Astrocyte (in vitro differentiated cells and primary cell): ENCODE results near the gene GALNT7. TPM values are rescaled to one million over a fixed set of nuclear protein-coding genes. Genes with fewer than 3 reads are reported as not detected.

Experiments used
- DNase-seq: peaks from one replicate; pipeline ENCODE4 v3.0.0-alpha.2; 2010; ENCODE audit warnings: low read depth
- FAIRE-seq: peaks from 2 replicates; lab custom pipeline; 2011; peaks lifted over from hg19 to GRCh38; lab: Jason Lieb, UNC
- H2AFZ ChIP-seq: 2 replicates; pipeline ENCODE4 v1.6.0; 2012; ENCODE audit warnings: low read depth, low read length, inconsistent platforms
- H3K27ac ChIP-seq: 2 replicates; pipeline ENCODE4 v1.5.1; 2011; ENCODE audit warnings: low read depth, low read length, inconsistent platforms
- H3K27me3 ChIP-seq: 2 replicates; pipeline ENCODE4 v1.6.0; 2011; ENCODE audit warnings: low read length, inconsistent platforms; ENCODE audit not compliant: insufficient read depth
- H3K36me3 ChIP-seq: 2 replicates; pipeline ENCODE4 v1.5.1; 2011; ENCODE audit warnings: low read length, inconsistent platforms; ENCODE audit not compliant: insufficient read depth
- H3K4me1 ChIP-seq: 2 replicates; pipeline ENCODE4 v1.5.1; 2011; ENCODE audit warnings: low read length, inconsistent platforms; ENCODE audit not compliant: insufficient read depth
- H3K4me2 ChIP-seq: 2 replicates; pipeline ENCODE4 v1.6.0; 2012; ENCODE audit warnings: low read length, inconsistent platforms
- H3K4me3 ChIP-seq: 2 replicates; pipeline ENCODE4 v1.5.1; 2011; ENCODE audit warnings: low read depth, mild to moderate bottlenecking, low read length, inconsistent platforms; ENCODE audit not compliant: insufficient read depth
- H3K79me2 ChIP-seq: 2 replicates; pipeline ENCODE4 v1.6.0; 2012; ENCODE audit warnings: mild to moderate bottlenecking, low read length, inconsistent platforms; ENCODE audit not compliant: insufficient read depth
- H3K9ac ChIP-seq: 2 replicates; pipeline ENCODE4 v1.6.0; 2012; ENCODE audit warnings: mild to moderate bottlenecking, low read length, inconsistent platforms
- H3K9me3 ChIP-seq: 2 replicates; pipeline ENCODE4 v1.5.1; 2012; ENCODE audit warnings: low read depth, mild to moderate bottlenecking, low read length, inconsistent platforms; ENCODE audit not compliant: insufficient read depth
- H4K20me1 ChIP-seq: 2 replicates; pipeline ENCODE4 v1.6.0; 2012; ENCODE audit warnings: low read length, inconsistent platforms; ENCODE audit not compliant: insufficient read depth
- H3K27ac Mint-ChIP-seq: one replicate; pipeline ENCODE4 v1.8.0; 2021; ENCODE audit warnings: mild to moderate bottlenecking, mixed read lengths; ENCODE audit not compliant: unreplicated experiment
- H3K27me3 Mint-ChIP-seq: one replicate; pipeline ENCODE4 v1.8.0; 2021; ENCODE audit warnings: low read depth, mixed read lengths; ENCODE audit not compliant: unreplicated experiment
- H3K36me3 Mint-ChIP-seq: one replicate; pipeline ENCODE4 v1.8.0; 2021; ENCODE audit warnings: low read depth, mixed read lengths; ENCODE audit not compliant: unreplicated experiment
- H3K4me1 Mint-ChIP-seq: one replicate; pipeline ENCODE4 v1.8.0; 2021; ENCODE audit warnings: low read depth, mixed read lengths; ENCODE audit not compliant: unreplicated experiment
- H3K4me3 Mint-ChIP-seq: one replicate; pipeline ENCODE4 v1.8.0; 2021; ENCODE audit warnings: mild to moderate bottlenecking, moderate library complexity, mixed read lengths; ENCODE audit not compliant: unreplicated experiment
- H3K9me3 Mint-ChIP-seq: one replicate; pipeline ENCODE4 v1.8.0; 2021; ENCODE audit warnings: mild to moderate bottlenecking, mixed read lengths; ENCODE audit not compliant: unreplicated experiment
- CTCF ChIP-seq: IDR thresholded peaks from 2 replicates; pipeline ENCODE4 v1.5.1; 2011; ENCODE audit warnings: low read depth, mild to moderate bottlenecking, inconsistent platforms, low read length, moderate library complexity; ENCODE audit not compliant: insufficient read depth
- EZH2 ChIP-seq: IDR thresholded peaks from 2 replicates; pipeline ENCODE4 v1.6.1; 2012; ENCODE audit warnings: mild to moderate bottlenecking, low read length, inconsistent platforms; ENCODE audit not compliant: insufficient read depth
- total RNA-seq: library from RNA; stranded (reverse); gene quantifications from 2 replicates; pipeline ENCODE4 v1.2.1, GENCODE V29; 2021

Gene GALNT7
- total RNA-seq, 1 donor from 2014 or later, result 97.6 TPM

GRCh38 chr4:173325007-173325736, 156.6 kb downstream of the GALNT7 start:
- DNase-seq (no peak), FAIRE-seq (peak; percentile 43)
- Histone ChIP-seq H3K4me1 (no peaks in the 10 kb centered on the region), H4K20me1 (no peaks in the 10 kb centered on the region), H3K9ac (no peak overlapping the region), H3K27ac (no peak overlapping the region), H3K4me3 (no peak overlapping the region), H2AFZ (no peak overlapping the region), H3K36me3 (peaks cover 4% of the 10 kb centered on the region), H3K27me3 (no peaks in the 10 kb centered on the region), H3K79me2 (peaks cover 1% of the 10 kb centered on the region), H3K9me3 (no peaks in the 10 kb centered on the region), H3K4me2 (no peak overlapping the region)
- Mint-ChIP-seq H3K36me3 (no peaks in the 10 kb centered on the region), H3K4me1 (no peaks in the 10 kb centered on the region), H3K27ac (no peak overlapping the region), H3K4me3 (no peak overlapping the region), H3K9me3 (no peaks in the 10 kb centered on the region), H3K27me3 (no peaks in the 10 kb centered on the region)
- TF ChIP-seq EZH2, result no peak
- TF ChIP-seq CTCF, result no peak

- Mint-ChIP-seq H3K27me3 (no peaks in the 10 kb centered on the region), H3K36me3 (no peaks in the 10 kb centered on the region), H3K4me3 (no peak overlapping the region), H3K9me3 (no peaks in the 10 kb centered on the region), H3K4me1 (peaks cover 4% of the 10 kb centered on the region), H3K27ac (no peak overlapping the region)
- FAIRE-seq (no peak), DNase-seq (no peak)
- Histone ChIP-seq H3K27me3 (no peaks in the 10 kb centered on the region), H3K4me1 (peaks cover 5% of the 10 kb centered on the region), H3K27ac (no peak overlapping the region), H3K9me3 (no peaks in the 10 kb centered on the region), H2AFZ (no peak overlapping the region), H3K4me2 (no peak overlapping the region), H3K4me3 (no peak overlapping the region), H3K36me3 (peaks cover 7% of the 10 kb centered on the region), H3K79me2 (peaks cover 32% of the 10 kb centered on the region), H3K9ac (no peak overlapping the region), H4K20me1 (peaks cover 14% of the 10 kb centered on the region)
- TF ChIP-seq CTCF, result no peak
- TF ChIP-seq EZH2, result no peak
These were observed 159.8 kb downstream of the GALNT7 start for GRCh38 chr4:173328236-173328901.

GRCh38 chr4:173330590-173330989, 162.0 kb downstream of the GALNT7 start:
- no peak overlapping the region for H2AFZ ChIP-seq
- H3K27ac Mint-ChIP-seq, result no peak overlapping the region
- no peaks in the 10 kb centered on the region for H3K9me3 Mint-ChIP-seq
- H3K4me3 ChIP-seq, result no peak overlapping the region
- H3K4me2 ChIP-seq, result peak overlapping the region; percentile 1
- no peak for TF ChIP-seq EZH2
- no peak for TF ChIP-seq CTCF
- H3K9ac ChIP-seq, result no peak overlapping the region
- DNase-seq (no peak), FAIRE-seq (no peak)
- no peaks in the 10 kb centered on the region for H3K27me3 Mint-ChIP-seq
- H3K4me1 Mint-ChIP-seq, result peaks cover 4% of the 10 kb centered on the region
- peaks cover 41% of the 10 kb centered on the region for H3K79me2 ChIP-seq
- no peaks in the 10 kb centered on the region for H3K36me3 Mint-ChIP-seq
- H3K36me3 ChIP-seq, result peaks cover 7% of the 10 kb centered on the region
- H3K27me3 ChIP-seq, result no peaks in the 10 kb centered on the region
- no peaks in the 10 kb centered on the region for H3K9me3 ChIP-seq
- H3K4me3 Mint-ChIP-seq, result no peak overlapping the region
- H3K4me1 ChIP-seq, result peaks cover 9% of the 10 kb centered on the region
- H4K20me1 ChIP-seq, result peaks cover 14% of the 10 kb centered on the region
- H3K27ac ChIP-seq, result no peak overlapping the region
